ENCODE measurements around the gene DIS3L2.

The DIS3L2 gene

DNA sequence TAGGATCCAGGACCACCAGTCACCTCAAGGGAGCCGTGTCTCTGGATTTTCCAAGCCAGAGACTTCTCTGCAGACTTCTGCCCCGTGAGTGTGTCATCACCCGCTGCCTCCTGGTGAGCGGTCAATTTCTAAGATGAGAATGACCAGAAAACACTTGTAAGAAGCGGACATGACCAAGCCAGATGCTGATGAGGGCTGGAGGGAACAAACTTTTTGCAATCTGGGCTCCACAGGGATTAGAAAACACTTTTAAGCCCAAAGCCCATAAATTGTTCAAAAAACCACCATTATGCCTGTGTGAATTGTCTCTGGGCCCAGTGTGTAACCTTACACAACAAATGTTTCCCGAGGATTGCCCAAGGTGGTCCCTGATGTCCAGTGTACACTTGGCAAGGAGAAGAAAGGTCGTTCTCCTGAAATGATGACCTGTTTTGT is 30.0 kb upstream of the DIS3L2 start:
- TF ChIP-seq, protein P1, sequence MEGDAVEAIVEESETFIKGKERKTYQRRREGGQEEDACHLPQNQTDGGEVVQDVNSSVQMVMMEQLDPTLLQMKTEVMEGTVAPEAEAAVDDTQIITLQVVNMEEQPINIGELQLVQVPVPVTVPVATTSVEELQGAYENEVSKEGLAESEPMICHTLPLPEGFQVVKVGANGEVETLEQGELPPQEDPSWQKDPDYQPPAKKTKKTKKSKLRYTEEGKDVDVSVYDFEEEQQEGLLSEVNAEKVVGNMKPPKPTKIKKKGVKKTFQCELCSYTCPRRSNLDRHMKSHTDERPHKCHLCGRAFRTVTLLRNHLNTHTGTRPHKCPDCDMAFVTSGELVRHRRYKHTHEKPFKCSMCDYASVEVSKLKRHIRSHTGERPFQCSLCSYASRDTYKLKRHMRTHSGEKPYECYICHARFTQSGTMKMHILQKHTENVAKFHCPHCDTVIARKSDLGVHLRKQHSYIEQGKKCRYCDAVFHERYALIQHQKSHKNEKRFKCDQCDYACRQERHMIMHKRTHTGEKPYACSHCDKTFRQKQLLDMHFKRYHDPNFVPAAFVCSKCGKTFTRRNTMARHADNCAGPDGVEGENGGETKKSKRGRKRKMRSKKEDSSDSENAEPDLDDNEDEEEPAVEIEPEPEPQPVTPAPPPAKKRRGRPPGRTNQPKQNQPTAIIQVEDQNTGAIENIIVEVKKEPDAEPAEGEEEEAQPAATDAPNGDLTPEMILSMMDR (IDR thresholded peaks at IDR 0.05; ENCODE audit: insufficient read depth, low read length, poor library complexity, severe bottlenecking) = no peak
- H3K36me3 ChIP-seq (ENCODE audit: control insufficient read depth, insufficient read depth, low read length) = no peaks in the 10 kb centered on the region
- no peaks in the 10 kb centered on the region; the same call in none of the 2 replicates for H3K27me3 ChIP-seq (replicated peaks; ENCODE audit: control insufficient read depth, insufficient read depth, low read length)
- no peak overlapping the region for H3K4me3 ChIP-seq (replicated peaks; ENCODE audit: low read depth, low read length)
- DNase-seq (ENCODE audit: extremely low read depth, insufficient read length) = no peak

GRCh38 chr2:231932711-231932970 is 28.9 kb upstream of the DIS3L2 start:
- no peaks in the 10 kb centered on the region; the same call in none of the 2 replicates for H3K27me3 ChIP-seq (replicated peaks; ENCODE audit: control insufficient read depth, insufficient read depth, low read length)
- TF ChIP-seq, protein P1 (IDR thresholded peaks at IDR 0.05; ENCODE audit: insufficient read depth, low read length, poor library complexity, severe bottlenecking) = no peak

GRCh38 chr2:231932985-231933915 is 28.3 kb upstream of the DIS3L2 start:
- no peak overlapping the region for H3K4me3 ChIP-seq (replicated peaks; ENCODE audit: low read depth, low read length)
- TF ChIP-seq, protein P1 (IDR thresholded peaks at IDR 0.05; ENCODE audit: insufficient read depth, low read length, poor library complexity, severe bottlenecking) = peak; percentile 20
- no peaks in the 10 kb centered on the region for H3K36me3 ChIP-seq (ENCODE audit: control insufficient read depth, insufficient read depth, low read length)
- DNase-seq (ENCODE audit: extremely low read depth, insufficient read length) = no peak
- no peaks in the 10 kb centered on the region; the same call in 1 of the 2 replicates for H3K27me3 ChIP-seq (replicated peaks; ENCODE audit: control insufficient read depth, insufficient read depth, low read length)

More at GRCh38 chr2:231932711-231932970, 28.9 kb upstream of the DIS3L2 start:
- Histone ChIP-seq H3K4me3 (replicated peaks; ENCODE audit: low read depth, low read length) (no peak overlapping the region), H3K36me3 (ENCODE audit: control insufficient read depth, insufficient read depth, low read length) (no peaks in the 10 kb centered on the region)
- DNase-seq (ENCODE audit: extremely low read depth, insufficient read length) = no peak

DNA sequence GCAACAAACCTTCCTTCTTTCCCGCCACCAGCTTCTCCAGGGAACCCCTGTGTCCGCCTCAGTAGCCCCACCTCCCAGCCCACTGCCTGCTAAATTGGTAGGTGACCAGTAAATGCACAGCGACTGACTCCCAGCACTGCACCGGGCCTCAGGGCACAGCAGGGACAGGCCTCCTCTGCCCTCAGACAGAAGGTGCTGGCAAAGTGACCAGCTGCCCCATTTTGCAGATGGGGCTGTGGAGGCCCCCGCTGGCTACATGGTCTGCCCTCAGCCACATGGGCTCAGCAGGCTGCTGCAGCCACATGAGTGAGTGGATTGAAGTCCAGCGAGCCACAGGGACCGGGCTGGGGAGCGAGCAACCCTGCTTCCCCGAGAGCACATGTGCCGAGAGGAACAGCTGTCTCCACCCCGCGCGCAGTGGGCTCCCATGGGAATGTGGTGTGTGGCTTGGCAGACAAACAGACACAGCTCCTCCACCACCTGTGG is 27.6 kb upstream of the DIS3L2 start:
- no peak for DNase-seq (ENCODE audit: extremely low read depth, insufficient read length)
- TF ChIP-seq, protein P1 (IDR thresholded peaks at IDR 0.05; ENCODE audit: insufficient read depth, low read length, poor library complexity, severe bottlenecking) = no peak
- Histone ChIP-seq H3K36me3 (ENCODE audit: control insufficient read depth, insufficient read depth, low read length) (no peaks in the 10 kb centered on the region), H3K4me3 (replicated peaks; ENCODE audit: low read depth, low read length) (no peak overlapping the region), H3K27me3 (replicated peaks; ENCODE audit: control insufficient read depth, insufficient read depth, low read length) (no peaks in the 10 kb centered on the region; the same call in 1 of the 2 replicates)

DNA sequence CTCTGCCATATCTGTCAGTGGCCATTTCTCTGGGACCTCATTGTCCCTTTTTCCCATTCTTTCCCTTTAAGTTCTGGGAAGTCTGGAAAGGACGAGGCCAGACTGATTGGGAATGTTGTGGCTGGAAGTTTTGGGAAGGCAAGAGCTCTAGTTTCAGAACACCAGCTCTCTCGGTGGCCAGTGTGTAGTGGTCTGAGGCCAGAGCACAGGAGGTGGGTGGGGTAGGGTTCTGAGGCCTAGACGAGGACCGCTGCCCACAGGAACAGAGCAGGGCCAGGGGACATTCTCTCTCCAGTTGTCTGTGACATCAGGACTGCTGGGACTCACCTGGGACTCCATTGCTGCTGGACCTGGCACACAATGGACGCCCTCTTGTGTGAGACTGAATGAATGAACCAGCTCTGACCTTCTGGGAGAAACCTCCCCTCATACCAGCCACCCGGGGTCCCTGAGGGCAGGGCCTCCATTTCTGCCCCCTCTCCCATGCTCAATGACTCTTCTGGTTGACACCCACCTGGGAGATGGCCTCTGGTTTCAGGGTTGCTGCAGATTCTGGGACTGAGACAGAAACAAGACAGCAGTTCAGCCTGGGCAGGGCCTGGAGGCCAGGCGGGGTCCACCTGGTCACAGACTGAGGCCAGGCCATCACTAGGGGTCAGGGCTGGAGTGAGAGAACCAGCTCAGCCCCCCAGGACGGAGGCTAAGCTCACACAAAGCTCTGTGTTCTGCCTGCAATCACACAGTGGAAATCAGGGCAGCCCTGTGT is 26.9 kb upstream of the DIS3L2 start:
- no peaks in the 10 kb centered on the region; the same call in 1 of the 2 replicates for H3K27me3 ChIP-seq (replicated peaks; ENCODE audit: control insufficient read depth, insufficient read depth, low read length)
- no peak for DNase-seq (ENCODE audit: extremely low read depth, insufficient read length)
- no peak overlapping the region for H3K4me3 ChIP-seq (replicated peaks; ENCODE audit: low read depth, low read length)
- TF ChIP-seq, protein P1 (IDR thresholded peaks at IDR 0.05; ENCODE audit: insufficient read depth, low read length, poor library complexity, severe bottlenecking) = no peak
- H3K36me3 ChIP-seq (ENCODE audit: control insufficient read depth, insufficient read depth, low read length) = no peaks in the 10 kb centered on the region

All from GM06990 (cell line).